Muscle layer of duodenum (tissue), 2 donors: ENCODE results near the gene NUDT12.

Experiments
- H3K27ac ChIP-seq: one replicate; pipeline ENCODE4 v1.7.0; 2013; ENCODE audit warnings: mild to moderate bottlenecking, low read length
- H3K27me3 ChIP-seq: one replicate; pipeline ENCODE4 v1.7.0; 2013; ENCODE audit warnings: low read depth, mild to moderate bottlenecking, control low read depth, low read length
- H3K36me3 ChIP-seq, 2 donors: one replicate each; pipeline ENCODE4 v1.7.0; 2013; ENCODE audit warnings: low read length in 2 of 2, control low read depth in 1 of 2, mild to moderate bottlenecking in 1 of 2; ENCODE audit not compliant: insufficient read depth in 2 of 2, control insufficient read depth in 1 of 2
- H3K4me1 ChIP-seq, 2 donors: one replicate each; pipeline ENCODE4 v1.7.0; 2013; ENCODE audit warnings: low read length in 2 of 2, mild to moderate bottlenecking in 2 of 2, control low read depth in 1 of 2, moderate library complexity in 1 of 2; ENCODE audit not compliant: insufficient read depth in 2 of 2, control insufficient read depth in 1 of 2
- H3K4me3 ChIP-seq, 2 donors: one replicate each; pipeline ENCODE4 v1.7.0; 2013; ENCODE audit warnings: low read length in 2 of 2, low read depth in 1 of 2, mild to moderate bottlenecking in 1 of 2
- H3K9me3 ChIP-seq, 2 donors: one replicate each; pipeline ENCODE4 v1.7.0; 2013; ENCODE audit warnings: low read length in 2 of 2, control low read depth in 1 of 2, mild to moderate bottlenecking in 1 of 2; ENCODE audit not compliant: control insufficient read depth in 1 of 2
- donor health status: healthy.

Gene NUDT12

DNA sequence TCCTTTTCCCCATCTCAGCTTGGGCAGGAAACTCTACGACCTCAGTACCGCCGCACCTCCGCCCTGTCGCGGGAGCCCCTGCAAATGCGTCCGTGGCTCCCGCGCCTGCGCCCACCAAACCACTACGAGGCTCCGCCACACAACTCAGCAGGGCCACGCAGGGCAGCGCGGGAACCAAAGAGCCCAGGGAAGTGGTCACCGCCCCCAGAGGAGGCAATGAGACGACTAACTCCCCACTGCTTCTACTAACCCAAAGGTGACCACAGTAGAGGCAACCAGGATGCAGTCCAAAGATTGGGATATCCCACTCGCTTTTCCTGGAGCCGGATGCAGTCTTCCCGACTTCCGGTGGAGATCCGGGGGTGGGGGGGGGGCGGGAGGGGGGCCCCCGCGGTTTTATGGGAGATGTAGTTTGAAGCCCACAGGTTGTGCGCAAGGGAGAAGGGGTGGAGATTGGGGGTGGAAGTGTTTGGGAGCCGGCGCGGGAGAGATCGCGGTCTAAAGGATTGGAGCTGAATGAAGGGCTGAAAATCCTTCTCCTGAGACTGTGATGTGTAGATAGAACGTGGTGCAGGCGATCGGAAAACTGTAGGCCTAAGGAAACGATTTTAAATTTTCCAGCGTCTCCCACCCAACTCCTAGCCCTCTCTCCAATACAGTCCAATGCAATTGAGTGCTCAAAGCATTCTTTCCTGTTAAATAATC, at the start of gene NUDT12:
Gene NUDT12 (minus strand): TSS at position 337 of the 705 bp plus-strand sequence. CDS start 2,541 bp downstream, outside the sequence.
- Histone ChIP-seq H3K4me3 (peak within 1 kb of the TSS; percentile 83 to 95), H3K36me3 (peaks cover 0 to 2% of the 10 kb centered on the region in 2 donors), H3K27me3 (no peaks in the 10 kb centered on the region), H3K27ac (peak within 1 kb of the TSS; percentile 96), H3K9me3 (no peaks in the 10 kb centered on the region), H3K4me1 (peaks cover 5 to 10% of the 10 kb centered on the region in 2 donors)

DNA sequence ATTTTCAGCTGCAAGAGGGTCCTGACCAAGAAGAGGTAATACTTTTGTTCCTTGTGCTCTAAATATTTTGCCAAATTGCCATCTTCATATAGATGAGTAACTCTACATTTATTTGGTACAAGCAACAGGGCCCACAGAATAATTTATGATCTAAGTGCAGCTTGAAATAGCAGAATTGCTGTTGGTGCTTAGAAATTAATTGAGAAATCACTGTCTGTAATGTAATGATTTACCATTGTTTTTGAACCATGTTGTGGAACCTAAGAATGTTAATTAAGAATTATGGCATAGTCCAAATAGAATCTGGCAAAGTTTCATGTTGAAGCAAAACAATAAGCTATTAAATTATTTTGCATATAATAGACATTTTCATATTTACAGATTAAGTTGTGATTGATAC, 44.8 kb upstream of the NUDT12 start:
- H3K9me3 ChIP-seq, result no peaks in the 10 kb centered on the region
- no peaks in the 10 kb centered on the region for H3K36me3 ChIP-seq
- H3K27me3 ChIP-seq, result no peaks in the 10 kb centered on the region
- H3K4me3 ChIP-seq, result no peak overlapping the region
- H3K27ac ChIP-seq, result no peak overlapping the region
- H3K4me1 ChIP-seq, result no peaks in the 10 kb centered on the region

DNA sequence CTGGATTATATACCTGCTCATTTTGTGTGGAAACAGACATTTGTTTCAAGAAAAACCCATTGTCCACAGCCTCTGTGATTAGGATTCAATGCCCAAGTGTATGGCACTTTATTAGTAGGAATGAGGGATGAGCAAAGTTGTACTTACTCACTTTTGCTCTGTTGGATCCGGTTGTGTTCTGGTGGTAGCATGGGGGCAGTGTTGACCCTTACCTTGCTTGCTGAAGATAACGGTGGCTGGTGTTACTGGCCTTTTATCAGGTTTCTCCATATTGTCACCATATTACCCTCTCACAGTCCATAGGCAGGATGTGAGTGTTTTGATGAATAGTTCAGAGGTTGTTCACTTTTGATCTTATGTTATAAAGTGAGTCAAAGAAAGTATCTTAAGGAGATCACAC, 42.7 kb upstream of the NUDT12 start:
- no peaks in the 10 kb centered on the region for H3K27me3 ChIP-seq
- no peaks in the 10 kb centered on the region for H3K4me1 ChIP-seq
- no peak overlapping the region for H3K27ac ChIP-seq
- no peaks in the 10 kb centered on the region for H3K36me3 ChIP-seq
- no peaks in the 10 kb centered on the region for H3K9me3 ChIP-seq
- no peak overlapping the region for H3K4me3 ChIP-seq

DNA sequence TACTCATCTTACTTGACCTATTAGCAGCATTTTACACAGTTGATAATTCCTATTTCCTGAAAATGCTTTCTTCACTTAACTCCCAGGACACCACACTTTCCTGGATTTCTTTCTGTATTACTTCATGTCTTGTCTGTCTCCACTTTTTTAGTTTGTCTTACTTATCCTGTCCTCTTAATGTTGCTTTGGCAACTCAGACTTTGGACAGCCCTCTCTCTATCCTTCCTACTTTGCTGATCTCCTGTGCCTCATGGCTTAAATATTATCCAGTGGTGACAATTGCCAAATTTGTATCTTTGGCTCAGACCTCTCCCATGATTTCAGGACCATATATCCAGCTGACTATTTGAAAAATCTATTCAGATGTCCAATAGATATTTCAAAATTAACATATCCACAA, 39.8 kb upstream of the NUDT12 start:
- no peaks in the 10 kb centered on the region for H3K9me3 ChIP-seq
- no peaks in the 10 kb centered on the region for H3K36me3 ChIP-seq
- H3K27ac ChIP-seq, result no peak overlapping the region
- no peak overlapping the region for H3K4me3 ChIP-seq
- no peaks in the 10 kb centered on the region for H3K4me1 ChIP-seq
- no peaks in the 10 kb centered on the region for H3K27me3 ChIP-seq

DNA sequence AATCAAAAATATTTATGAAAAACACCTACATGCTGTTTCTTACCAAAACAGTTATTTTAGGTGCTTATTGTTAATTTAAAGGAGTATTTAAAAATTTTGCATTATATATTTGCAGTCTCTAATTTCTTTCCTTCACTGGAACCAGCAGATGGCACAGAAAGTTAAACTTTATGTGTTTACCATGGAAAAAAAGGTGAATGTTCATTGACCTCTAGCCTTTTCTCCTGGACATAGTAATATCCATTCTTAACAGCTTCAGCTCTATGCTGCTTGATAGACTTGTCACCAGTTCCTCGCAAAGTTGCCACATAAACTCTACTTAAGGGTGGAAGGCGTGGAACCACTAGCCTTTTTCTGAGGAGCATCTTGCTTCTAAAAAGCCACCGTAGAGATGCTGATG, 38.7 kb upstream of the NUDT12 start:
- H3K27me3 ChIP-seq, result no peaks in the 10 kb centered on the region
- H3K4me3 ChIP-seq, result no peak overlapping the region
- no peaks in the 10 kb centered on the region for H3K4me1 ChIP-seq
- H3K36me3 ChIP-seq, result no peaks in the 10 kb centered on the region
- H3K9me3 ChIP-seq, result no peaks in the 10 kb centered on the region
- H3K27ac ChIP-seq, result no peak overlapping the region

- Histone ChIP-seq H3K36me3 (no peaks in the 10 kb centered on the region), H3K4me1 (no peaks in the 10 kb centered on the region), H3K4me3 (no peak overlapping the region), H3K9me3 (no peaks in the 10 kb centered on the region), H3K27ac (no peak overlapping the region), H3K27me3 (no peaks in the 10 kb centered on the region)
Observed at GRCh38 chr5:103600086-103600485, 37.5 kb upstream of the NUDT12 start.

DNA sequence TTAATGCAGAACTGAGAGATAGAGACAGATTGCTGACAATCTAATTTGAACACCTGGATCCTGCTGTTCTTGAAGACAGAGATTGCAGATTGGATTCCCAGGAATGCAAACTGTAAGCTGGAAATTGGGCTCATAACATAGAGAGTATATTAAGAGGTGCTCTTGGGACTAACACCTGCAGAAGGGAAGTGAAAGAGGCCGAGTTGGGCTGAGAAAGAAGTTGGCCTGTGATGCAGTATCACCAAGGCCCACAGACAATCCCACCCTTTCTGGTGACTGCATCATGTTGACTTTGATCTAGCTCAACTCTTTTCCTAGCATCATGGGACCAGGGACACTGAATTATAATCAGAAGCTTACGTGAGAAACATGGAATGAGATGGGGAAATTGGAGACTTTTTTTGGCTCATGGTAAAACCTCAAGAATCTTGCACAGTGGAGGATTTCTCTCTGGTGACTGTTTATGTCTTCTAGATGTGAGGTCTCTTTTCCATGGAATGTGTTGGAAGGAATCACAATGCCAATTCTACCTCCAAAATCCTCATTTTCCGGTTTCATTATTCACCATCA, 36.5 kb upstream of the NUDT12 start:
- Histone ChIP-seq H3K9me3 (no peaks in the 10 kb centered on the region), H3K4me1 (no peaks in the 10 kb centered on the region), H3K36me3 (no peaks in the 10 kb centered on the region), H3K27ac (no peak overlapping the region), H3K4me3 (no peak overlapping the region), H3K27me3 (no peaks in the 10 kb centered on the region)

DNA sequence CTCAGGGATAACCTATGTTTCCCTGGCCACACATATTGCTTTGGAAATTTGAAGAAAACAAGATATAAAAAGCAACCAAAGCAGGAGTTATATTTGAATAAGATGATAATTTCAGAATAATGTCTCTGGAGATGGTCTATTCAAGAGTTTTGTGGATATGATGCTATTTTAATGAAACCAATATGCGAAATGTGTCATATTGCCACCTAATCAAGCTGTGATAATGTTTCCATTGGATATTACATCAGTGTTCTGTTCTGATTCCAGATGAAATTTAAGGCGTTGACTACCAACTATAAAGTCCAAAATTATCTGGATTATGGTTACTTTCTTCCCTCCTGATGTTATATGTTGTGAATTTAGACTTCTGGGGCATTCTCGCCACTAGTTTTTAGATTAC, 27.6 kb upstream of the NUDT12 start:
- Histone ChIP-seq H3K27me3 (no peaks in the 10 kb centered on the region), H3K4me1 (no peaks in the 10 kb centered on the region), H3K9me3 (no peaks in the 10 kb centered on the region), H3K27ac (no peak overlapping the region), H3K36me3 (no peaks in the 10 kb centered on the region), H3K4me3 (no peak overlapping the region)

DNA sequence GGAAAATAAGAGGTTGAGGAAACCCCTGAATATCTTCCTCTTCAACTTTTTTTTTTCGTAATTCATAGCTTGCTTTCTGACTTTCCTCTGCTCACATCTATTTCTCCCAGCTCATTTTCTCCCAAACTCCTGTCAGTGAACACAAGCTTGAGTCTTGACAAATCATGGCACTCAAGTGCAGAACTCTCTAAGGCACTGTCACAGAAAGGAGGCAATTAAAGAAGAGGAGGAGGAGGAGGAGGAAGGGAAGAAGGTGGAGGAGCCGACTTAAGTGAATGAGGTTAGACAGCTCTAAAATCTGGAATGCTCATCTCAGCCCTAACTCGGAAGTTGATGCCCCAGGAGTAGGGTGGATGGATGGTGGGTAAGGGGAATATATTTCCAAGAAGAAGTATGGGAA, 27.2 kb upstream of the NUDT12 start:
- Histone ChIP-seq H3K36me3 (no peaks in the 10 kb centered on the region), H3K9me3 (no peaks in the 10 kb centered on the region), H3K4me1 (no peaks in the 10 kb centered on the region), H3K4me3 (no peak overlapping the region), H3K27me3 (no peaks in the 10 kb centered on the region), H3K27ac (no peak overlapping the region)

- H3K4me3 ChIP-seq, result no peak overlapping the region
- H3K9me3 ChIP-seq, result no peaks in the 10 kb centered on the region
- no peak overlapping the region for H3K27ac ChIP-seq
- no peaks in the 10 kb centered on the region for H3K36me3 ChIP-seq
- no peaks in the 10 kb centered on the region for H3K4me1 ChIP-seq
- H3K27me3 ChIP-seq, result no peaks in the 10 kb centered on the region
Observed at GRCh38 chr5:103589357-103589756, 26.8 kb upstream of the NUDT12 start.

DNA sequence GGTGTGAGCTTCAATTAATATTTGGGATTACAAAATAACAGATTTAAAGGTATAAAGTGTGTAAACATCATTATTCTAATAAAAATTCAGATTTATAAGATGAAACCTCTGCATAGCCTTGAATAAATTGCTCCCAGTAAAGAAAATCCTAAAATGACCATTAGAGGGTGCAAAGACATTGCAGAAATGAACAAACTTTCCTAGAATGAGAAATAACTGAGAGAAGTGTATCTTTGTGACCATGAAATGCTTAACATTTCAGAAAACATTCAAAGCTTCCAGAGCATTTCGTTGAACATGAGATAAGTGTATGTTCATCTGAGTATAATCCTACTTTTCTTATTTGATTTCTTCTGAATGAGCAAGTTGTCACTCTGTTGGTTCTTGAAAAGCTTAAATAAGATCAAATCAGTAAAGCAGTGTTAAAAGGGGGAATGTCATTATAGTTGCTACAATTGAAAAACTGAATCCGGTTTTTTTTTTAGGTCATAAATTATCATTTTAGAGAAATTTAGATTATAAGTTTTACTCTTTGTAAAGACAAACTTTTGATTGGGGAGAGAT, 24.7 kb upstream of the NUDT12 start:
- H3K27ac ChIP-seq, result no peak overlapping the region
- no peaks in the 10 kb centered on the region for H3K27me3 ChIP-seq
- H3K9me3 ChIP-seq, result no peaks in the 10 kb centered on the region
- no peaks in the 10 kb centered on the region for H3K4me1 ChIP-seq
- no peaks in the 10 kb centered on the region for H3K36me3 ChIP-seq
- no peak overlapping the region for H3K4me3 ChIP-seq
